HG03460 (cell line): Measurements from ENCODE around the gene LHCGR.
A peak's percentile ranks its signal among the peaks of the same experiment; 100 is the strongest.

Source experiments
- ATAC-seq: cut with Tn5 transposase; IDR thresholded peaks from one replicate; pipeline ENCODE4 v1.9.1; 2021; ENCODE audit not compliant: unreplicated experiment

LHCGR gene

GRCh38 chr2:48755473-48755872, at the start of gene LHCGR:
TSS of gene LHCGR (minus strand) at chr2:48755724. CDS start at chr2:48755671, 53 bp downstream.
- ATAC-seq = no peak

GRCh38 chr2:48799601-48800000, 44.1 kb upstream of the LHCGR start:
- ATAC-seq = no peak

GRCh38 chr2:48795065-48795464, 39.5 kb upstream of the LHCGR start:
- ATAC-seq = no peak

- no peak for ATAC-seq
These were observed 38.1 kb upstream of the LHCGR start for GRCh38 chr2:48793671-48794070.

GRCh38 chr2:48792030-48792429, 36.5 kb upstream of the LHCGR start:
- ATAC-seq = no peak

- ATAC-seq = no peak
These were observed 35.1 kb upstream of the LHCGR start for GRCh38 chr2:48790407-48791170.

GRCh38 chr2:48787580-48787979, 32.1 kb upstream of the LHCGR start:
- no peak for ATAC-seq

- ATAC-seq = no peak
These were observed 25.8 kb upstream of the LHCGR start for GRCh38 chr2:48781366-48781765.

- ATAC-seq = no peak
These were observed 23.6 kb upstream of the LHCGR start for GRCh38 chr2:48779019-48779716.

GRCh38 chr2:48774251-48774650, 18.7 kb upstream of the LHCGR start:
- ATAC-seq = no peak

GRCh38 chr2:48771241-48772014, 15.9 kb upstream of the LHCGR start:
- no peak for ATAC-seq

GRCh38 chr2:48770181-48770580, 14.7 kb upstream of the LHCGR start:
- no peak for ATAC-seq

- no peak for ATAC-seq
These were observed 13.1 kb upstream of the LHCGR start for GRCh38 chr2:48768669-48769068.

- ATAC-seq = no peak
These were observed 11.8 kb upstream of the LHCGR start for GRCh38 chr2:48767330-48767729.

- no peak for ATAC-seq
These were observed 5.3 kb upstream of the LHCGR start for GRCh38 chr2:48760826-48761225.

GRCh38 chr2:48759682-48760081, 4.2 kb upstream of the LHCGR start:
- ATAC-seq = no peak

- ATAC-seq = peak; percentile 57
These were observed 765 bp upstream of the LHCGR start for GRCh38 chr2:48756289-48756688.

- ATAC-seq = no peak
These were observed 650 bp downstream of the LHCGR start for GRCh38 chr2:48754874-48755273.

GRCh38 chr2:48753228-48753627, 2.3 kb downstream of the LHCGR start:
- ATAC-seq = no peak

- peak; percentile 59 for ATAC-seq
These were observed 5.3 kb downstream of the LHCGR start for GRCh38 chr2:48750128-48750739.
